Hepatocyte (in vitro differentiated cells): Measurements from ENCODE around the gene DPYD. TPM values are rescaled to one million over a fixed set of nuclear protein-coding genes. Genes with fewer than 3 reads are reported as not detected.

Experiments used
- DNase-seq: peaks from one replicate; pipeline ENCODE4 v3.0.0-alpha.2; 2016; ENCODE audit warnings: low spot score
- H2AFZ ChIP-seq: fragments of 200-600 bp; sonication (generic); 2 replicates; pipeline ENCODE4 v1.6.0; 2016; ENCODE audit warnings: antibody characterized with exemption, mild to moderate bottlenecking
- H3K27ac ChIP-seq: fragments of 200-600 bp; sonication (generic); 2 replicates; pipeline ENCODE4 v1.5.1; 2016; ENCODE audit warnings: mild to moderate bottlenecking
- H3K27me3 ChIP-seq: fragments of 200-600 bp; sonication (generic); 2 replicates; pipeline ENCODE4 v1.6.1; 2016
- H3K36me3 ChIP-seq: fragments of 200-600 bp; sonication (generic); replicated peaks from 2 replicates; pipeline ENCODE4 v1.5.1; 2016; ENCODE audit warnings: low read depth; ENCODE audit not compliant: insufficient read depth
- H3K4me1 ChIP-seq: fragments of 200-600 bp; sonication (generic); 2 replicates; pipeline ENCODE4 v1.5.1; 2016; ENCODE audit warnings: mild to moderate bottlenecking, moderate library complexity; ENCODE audit not compliant: insufficient read depth
- H3K4me2 ChIP-seq: fragments of 200-600 bp; sonication (generic); 2 replicates; pipeline ENCODE4 v1.6.0; 2016
- H3K4me3 ChIP-seq: fragments of 200-600 bp; sonication (generic); 2 replicates; pipeline ENCODE4 v1.5.1; 2016; ENCODE audit warnings: mild to moderate bottlenecking
- H3K79me2 ChIP-seq: fragments of 200-600 bp; sonication (generic); 2 replicates; pipeline ENCODE4 v1.6.0; 2017; ENCODE audit warnings: mild to moderate bottlenecking
- H3K9me2 ChIP-seq: fragments of 200-600 bp; sonication (generic); replicated peaks from 2 replicates; pipeline ENCODE4 v1.6.0; 2017; ENCODE audit warnings: mild to moderate bottlenecking; ENCODE audit not compliant: insufficient read depth
- H3K9me3 ChIP-seq: fragments of 200-600 bp; sonication (generic); 2 replicates; pipeline ENCODE4 v1.5.1; 2016; ENCODE audit warnings: low read depth, mild to moderate bottlenecking
- H4K20me1 ChIP-seq: fragments of 200-600 bp; sonication (generic); 2 replicates; pipeline ENCODE4 v1.6.0; 2016; ENCODE audit warnings: mild to moderate bottlenecking; ENCODE audit not compliant: insufficient read depth, poor library complexity, severe bottlenecking
- CTCF ChIP-seq: fragments of 200-600 bp; sonication (generic); IDR thresholded peaks from 2 replicates; pipeline ENCODE4 v1.5.1; 2016; ENCODE audit warnings: antibody characterized with exemption, mild to moderate bottlenecking; ENCODE audit not compliant: poor library complexity
- EZH2 ChIP-seq: fragments of 200-600 bp; sonication (generic); IDR thresholded peaks from 2 replicates; pipeline ENCODE4 v1.6.1; 2016; ENCODE audit warnings: antibody characterized with exemption, mild to moderate bottlenecking, borderline replicate concordance
- EZH2phosphoT487 ChIP-seq: fragments of 200-600 bp; sonication (generic); IDR thresholded peaks from one replicate; pipeline ENCODE4 v1.6.1; 2018; ENCODE audit warnings: antibody characterized with exemption, mild to moderate bottlenecking, low read depth, moderate library complexity; ENCODE audit not compliant: unreplicated experiment, severe bottlenecking
- WGBS: methylation state at CpG from one replicate; pipeline ENCODE4 v1.1.6; 2016; ENCODE audit warnings: low lambda C conversion rate; ENCODE audit errors: missing lambda C conversion rate; 5-methylcytosine and 5-hydroxymethylcytosine counted together
- polyA plus RNA-seq: library from polyadenylated mRNA; unstranded; fragments of >200 nt; fragmentation: Nextera tagmentation; extraction: Ambion mirVana; gene quantifications from 2 replicates; pipeline ENCODE4 v1.2.1, GENCODE V29; 2016
- total RNA-seq: library from RNA; depleted of rRNA; stranded (reverse); fragments of >200 nt; gene quantifications from 2 replicates; pipeline ENCODE4 v1.2.3, GENCODE V29; 2014

Gene DPYD
- total and polyA plus RNA-seq, 2 experiments from 2014 or later = 7.5 to 21.8 TPM

- no peak overlapping the region for H3K27ac ChIP-seq
- H3K9me2 ChIP-seq = no peaks in the 10 kb centered on the region
- no peak overlapping the region for H3K4me2 ChIP-seq
- no peaks in the 10 kb centered on the region for H3K9me3 ChIP-seq
- H4K20me1 ChIP-seq = no peaks in the 10 kb centered on the region
- no peak for TF ChIP-seq EZH2
- TF ChIP-seq EZH2phosphoT487 = no peak
- no peak for TF ChIP-seq CTCF
- no peak overlapping the region for H2AFZ ChIP-seq
- no peak overlapping the region for H3K4me3 ChIP-seq
- H3K4me1 ChIP-seq = no peaks in the 10 kb centered on the region
- H3K79me2 ChIP-seq = no peaks in the 10 kb centered on the region
- H3K36me3 ChIP-seq = no peaks in the 10 kb centered on the region
- no peak for DNase-seq
- no peaks in the 10 kb centered on the region for H3K27me3 ChIP-seq
- WGBS = 77% methylated on average over 6 of the region's 6 CpGs
Observed at GRCh38 chr1:97337250-97338030, 583.4 kb downstream of the DPYD start.

GRCh38 chr1:97334454-97334853, 586.4 kb downstream of the DPYD start:
- H3K27ac ChIP-seq = no peak overlapping the region
- WGBS = 92% methylated on average over 4 of the region's 4 CpGs
- no peaks in the 10 kb centered on the region for H3K36me3 ChIP-seq
- no peaks in the 10 kb centered on the region for H3K4me1 ChIP-seq
- no peaks in the 10 kb centered on the region for H4K20me1 ChIP-seq
- no peaks in the 10 kb centered on the region for H3K9me3 ChIP-seq
- TF ChIP-seq CTCF (no peak), EZH2 (no peak), EZH2phosphoT487 (no peak)
- no peak for DNase-seq
- H3K9me2 ChIP-seq = no peaks in the 10 kb centered on the region
- H3K79me2 ChIP-seq = no peaks in the 10 kb centered on the region
- no peak overlapping the region for H3K4me2 ChIP-seq
- no peak overlapping the region for H2AFZ ChIP-seq
- no peak overlapping the region for H3K4me3 ChIP-seq
- H3K27me3 ChIP-seq = no peaks in the 10 kb centered on the region

- H3K4me1 ChIP-seq = no peaks in the 10 kb centered on the region
Observed at GRCh38 chr1:97332716-97333115, 588.1 kb downstream of the DPYD start.

More at GRCh38 chr1:97332716-97333115, 588.1 kb downstream of the DPYD start:
- H3K27ac ChIP-seq = no peak overlapping the region
- DNase-seq = no peak
- no peak overlapping the region for H2AFZ ChIP-seq
- no peaks in the 10 kb centered on the region for H3K79me2 ChIP-seq
- H3K27me3 ChIP-seq = no peaks in the 10 kb centered on the region
- H4K20me1 ChIP-seq = no peaks in the 10 kb centered on the region
- H3K36me3 ChIP-seq = no peaks in the 10 kb centered on the region
- TF ChIP-seq CTCF = no peak
- no peak for TF ChIP-seq EZH2phosphoT487
- H3K4me2 ChIP-seq = no peak overlapping the region
- H3K9me3 ChIP-seq = no peaks in the 10 kb centered on the region
- no peaks in the 10 kb centered on the region for H3K9me2 ChIP-seq
- no peak overlapping the region for H3K4me3 ChIP-seq
